ENCODE data around the gene GPR107. TPM values are rescaled to one million over a fixed set of nuclear protein-coding genes. Genes with fewer than 3 reads are reported as not detected.
"Not testable (repeated sequence)": the region's sequence is repeated elsewhere in the genome, so short reads cannot be mapped to it uniquely, and the experiment has no call there.

Gene GPR107
- total and polyA plus RNA-seq, 2 donors (not counting 1 experiment from before 2014, with no cell fraction given) = 10.4 to 28.1 TPM

GRCh38 chr9:130008538-130008937 is 45.2 kb upstream of the GPR107 start:
- peaks cover 74% of the 10 kb centered on the region for H3K4me1 Mint-ChIP-seq

GRCh38 chr9:130009546-130009945 is 44.2 kb upstream of the GPR107 start:
- H2AFZ ChIP-seq (ENCODE audit: insufficient read depth, low read depth, low read length, poor library complexity, severe bottlenecking); intact Hi-C loops (cut with micrococcal nuclease); H3K36me3 ChIP-seq (replicated peaks in 1 of 2; ENCODE audit: control extremely low read depth in 1 of 2, control insufficient read depth in 1 of 2, extremely low read depth in 1 of 2, insufficient read depth in 2 of 2, low read length in 1 of 2); H3K27me3 ChIP-seq (replicated peaks in 1 of 4; ENCODE audit: control extremely low read depth in 1 of 4, control insufficient read depth in 3 of 4, insufficient read depth in 4 of 4, low read length in 3 of 4); DNase-seq; H3K9me3 ChIP-seq (ENCODE audit: control extremely low read depth in 1 of 3, control insufficient read depth in 2 of 3, insufficient read depth in 1 of 3, low read length in 2 of 3); ATAC-seq (ENCODE audit: low read depth); H3K27me3 Mint-ChIP-seq; H3K4me3 ChIP-seq (ENCODE audit: control extremely low read depth in 1 of 5, extremely low read depth in 1 of 5, insufficient read depth in 1 of 5, low read depth in 2 of 5, low read length in 4 of 5); H4K20me1 ChIP-seq (ENCODE audit: control insufficient read depth, insufficient read depth, low read length, poor library complexity, severe bottlenecking); H3K9me3 Mint-ChIP-seq (ENCODE audit: insufficient read depth): not testable (repeated sequence)
- ChIA-PET POLR2A (interaction anchor here (0.7 to 1.9 kb wide), 3 partner anchors 13 to 29 kb away, joined by 3 to 19 read pairs (median 7); no protein-coding TSS in a partner anchor), CTCF (interaction anchor here (0.6 to 4.4 kb wide), 4 partner anchors 11 to 45 kb away, joined by 3 to 33 read pairs (median 4); no protein-coding TSS in a partner anchor)
- Mint-ChIP-seq H3K27ac (peak overlapping the region; percentile 93), H3K4me1 (peaks cover 70% of the 10 kb centered on the region), H3K4me3 (peak overlapping the region; percentile 61)
- H3K4me2 ChIP-seq (replicated peaks; ENCODE audit: low read depth, low read length, poor library complexity, severe bottlenecking) = peak overlapping the region; percentile 49
- peak overlapping the region; percentile 96 to 98 for H3K27ac ChIP-seq (ENCODE audit: low read length in 2 of 2)
- peaks cover 99% of the 10 kb centered on the region for H3K79me2 ChIP-seq (ENCODE audit: control insufficient read depth, insufficient read depth, low read length)
- 100% methylated on average over 1 of the region's 10 CpGs for WGBS (ENCODE audit: insufficient coverage)
- peak overlapping the region; percentile 41 for H3K9ac ChIP-seq (ENCODE audit: low read length)
- peaks cover 65 to 75% of the 10 kb centered on the region in 2 donors for H3K4me1 ChIP-seq (ENCODE audit: control insufficient read depth in 2 of 2, insufficient read depth in 2 of 2, low read length in 2 of 2)

More at GRCh38 chr9:130008538-130008937, 45.2 kb upstream of the GPR107 start:
- H4K20me1 ChIP-seq (ENCODE audit: control insufficient read depth, insufficient read depth, low read length, poor library complexity, severe bottlenecking) = no peaks in the 10 kb centered on the region
- ATAC-seq (ENCODE audit: low read depth) (no peak), DNase-seq (peak; percentile 53)
- peaks cover 99% of the 10 kb centered on the region for H3K79me2 ChIP-seq (ENCODE audit: control insufficient read depth, insufficient read depth, low read length)
- intact Hi-C loops (cut with micrococcal nuclease) = no loop called here
- peak overlapping the region; percentile 93 for H3K27ac Mint-ChIP-seq
- H3K9ac ChIP-seq (ENCODE audit: low read length) = peak overlapping the region; percentile 12
- peaks cover 0 to 2% (median 0%) of the 10 kb centered on the region in 3 donors for H3K9me3 ChIP-seq (ENCODE audit: control extremely low read depth in 1 of 3, control insufficient read depth in 2 of 3, insufficient read depth in 1 of 3, low read length in 2 of 3)
- H3K4me3 ChIP-seq (ENCODE audit: control extremely low read depth in 1 of 5, extremely low read depth in 1 of 5, insufficient read depth in 1 of 5, low read depth in 2 of 5, low read length in 4 of 5) = no peak overlapping the region
- peak overlapping the region; percentile 96 to 98 for H3K27ac ChIP-seq (ENCODE audit: low read length in 2 of 2)
- H3K27me3 Mint-ChIP-seq = no peaks in the 10 kb centered on the region
- TF ChIP-seq EZH2 (IDR thresholded peaks at IDR 0.05; ENCODE audit: borderline replicate concordance, insufficient read depth, low read depth, low read length, poor library complexity, severe bottlenecking) (no peak), CTCF (IDR thresholded peaks at IDR 0.05) (no peak)
- H3K4me1 ChIP-seq (ENCODE audit: control insufficient read depth in 2 of 2, insufficient read depth in 2 of 2, low read length in 2 of 2) = peaks cover 75 to 83% of the 10 kb centered on the region in 2 donors
- ChIA-PET POLR2A (interaction anchor here (0.6 to 2.5 kb wide), 8 partner anchors 10 to 119 kb away, joined by 3 to 18 read pairs (median 5); partner anchors contain the start of gene FNBP1), CTCF (interaction anchor here (1.0 to 4.4 kb wide), 5 partner anchors 9 to 20 kb away, joined by 3 to 33 read pairs (median 4); no protein-coding TSS in a partner anchor)
- peak overlapping the region; percentile 72 for H3K4me3 Mint-ChIP-seq
- H2AFZ ChIP-seq (ENCODE audit: insufficient read depth, low read depth, low read length, poor library complexity, severe bottlenecking) = no peak overlapping the region
- WGBS (ENCODE audit: insufficient coverage) = 14% methylated on average over 2 of the region's 5 CpGs
- no peaks in the 10 kb centered on the region for H3K27me3 ChIP-seq (replicated peaks in 1 of 4; ENCODE audit: control extremely low read depth in 1 of 4, control insufficient read depth in 3 of 4, insufficient read depth in 4 of 4, low read length in 3 of 4)
- H3K36me3 ChIP-seq (replicated peaks in 1 of 2; ENCODE audit: control extremely low read depth in 1 of 2, control insufficient read depth in 1 of 2, extremely low read depth in 1 of 2, insufficient read depth in 2 of 2, low read length in 1 of 2) = peaks cover 0 to 4% of the 10 kb centered on the region in 2 experiments
- peak overlapping the region; percentile 46 for H3K4me2 ChIP-seq (replicated peaks; ENCODE audit: low read depth, low read length, poor library complexity, severe bottlenecking)
- H3K9me3 Mint-ChIP-seq (ENCODE audit: insufficient read depth) = no peaks in the 10 kb centered on the region
